ENCODE measurements around the gene COL19A1.

GRCh38 chr6:70234561-70235236, 368.3 kb downstream of the COL19A1 start:
- TF ChIP-seq CTCF (IDR thresholded peaks at IDR 0.05; ENCODE audit: insufficient read depth, low read length, poor library complexity, severe bottlenecking) (no peak), EZH2phosphoT487 (conservative IDR thresholded peaks at IDR 0.05; ENCODE audit: low read length) (no peak)

Measured in SU-DHL-6 (cell line).